ENCODE measurements around the gene RAB33B.
A peak's percentile ranks its signal among the peaks of the same experiment; 100 is the strongest.

Gene RAB33B

GRCh38 chr4:139509727-139510410 lies 55.9 kb downstream of the RAB33B start:
- no peak for DNase-seq

GRCh38 chr4:139511320-139511719 lies 57.4 kb downstream of the RAB33B start:
- DNase-seq = peak; percentile 42

GRCh38 chr4:139514382-139515059 lies 60.6 kb downstream of the RAB33B start:
- no peak for DNase-seq

- no peak for DNase-seq
These were observed 61.6 kb downstream of the RAB33B start for GRCh38 chr4:139515531-139515958.

DNA sequence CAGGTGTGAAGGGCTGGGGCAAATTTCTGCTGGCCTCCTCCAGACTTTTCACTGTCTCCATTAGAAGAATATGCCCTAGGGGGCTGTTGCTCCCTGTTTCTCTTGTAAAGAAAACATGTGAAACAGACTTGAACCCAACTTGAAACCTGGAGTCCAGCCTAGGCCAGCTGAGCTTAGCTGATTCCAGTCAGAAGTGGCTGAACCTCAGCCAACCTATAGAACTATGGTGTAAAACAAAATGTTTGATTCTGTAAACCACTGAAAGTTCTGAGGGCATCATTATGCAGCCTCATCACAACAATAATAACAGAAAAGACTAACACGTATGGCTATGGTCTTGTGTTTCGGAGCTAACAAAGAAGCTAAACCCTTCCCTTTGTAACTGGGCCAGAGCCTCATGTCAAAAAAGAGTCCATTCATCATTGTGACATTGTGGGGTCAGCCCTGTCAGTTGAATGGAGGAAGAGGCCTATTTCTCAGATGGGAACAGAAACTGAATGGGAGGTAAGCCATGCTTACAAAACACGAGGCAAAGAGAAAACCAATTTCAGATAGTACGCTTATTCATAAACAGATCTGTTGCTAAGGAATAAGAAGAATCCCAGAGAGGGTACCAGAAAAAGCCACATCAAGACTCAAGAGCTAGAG lies 68.0 kb downstream of the RAB33B start:
- no peak for DNase-seq

- DNase-seq = no peak
These were observed 68.5 kb downstream of the RAB33B start for GRCh38 chr4:139522457-139522856.

- no peak for DNase-seq
These were observed 69.2 kb downstream of the RAB33B start for GRCh38 chr4:139523076-139523475.

DNA sequence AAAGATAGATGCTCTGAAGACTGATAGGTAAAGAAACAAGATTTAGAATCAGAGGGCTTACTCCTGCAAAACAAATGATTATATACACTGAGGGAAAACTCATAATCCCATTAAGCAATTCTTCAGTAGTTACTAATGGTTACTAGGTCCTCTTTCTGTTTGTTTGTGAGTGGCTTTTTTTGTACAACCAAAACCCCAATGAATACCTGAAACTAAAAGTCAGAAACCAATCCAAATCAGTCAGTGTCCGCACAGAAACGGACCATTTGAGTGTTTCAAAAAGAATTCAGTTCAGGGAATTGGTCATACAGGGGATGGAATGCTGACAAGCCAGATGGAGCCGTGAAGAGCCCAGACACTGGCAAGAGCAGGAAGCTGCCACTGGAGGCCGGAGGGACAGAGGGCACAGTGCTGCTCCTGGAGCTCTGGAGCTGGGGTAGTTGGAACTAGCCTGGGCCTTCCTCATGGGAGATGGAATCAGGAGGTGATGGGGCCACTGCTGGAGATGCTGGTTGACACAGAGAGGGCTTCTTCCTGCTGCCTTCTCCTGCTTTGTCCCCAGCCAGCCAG lies 70.2 kb downstream of the RAB33B start:
- no peak for DNase-seq

- DNase-seq = no peak
These were observed 71.5 kb downstream of the RAB33B start for GRCh38 chr4:139525414-139525813.

Measured in activated CD4-positive, alpha-beta T cell treated with anti-CD3 and anti-CD28 coated beads, Interleukin-10, Interleukin-2, amounts not matched to agents 100 ng/mL and 50 ng/mL, durations not matched to agents 16 hours and 8 hours (primary cell).